ENCODE measurements around the gene IPO13. TPM values are rescaled to one million over a fixed set of nuclear protein-coding genes. Genes with fewer than 3 reads are reported as not detected.
A peak's percentile ranks its signal among the peaks of the same experiment; 100 is the strongest.

The IPO13 gene
- total RNA-seq, 1 donor from 2014 or later: 53.2 TPM

DNA sequence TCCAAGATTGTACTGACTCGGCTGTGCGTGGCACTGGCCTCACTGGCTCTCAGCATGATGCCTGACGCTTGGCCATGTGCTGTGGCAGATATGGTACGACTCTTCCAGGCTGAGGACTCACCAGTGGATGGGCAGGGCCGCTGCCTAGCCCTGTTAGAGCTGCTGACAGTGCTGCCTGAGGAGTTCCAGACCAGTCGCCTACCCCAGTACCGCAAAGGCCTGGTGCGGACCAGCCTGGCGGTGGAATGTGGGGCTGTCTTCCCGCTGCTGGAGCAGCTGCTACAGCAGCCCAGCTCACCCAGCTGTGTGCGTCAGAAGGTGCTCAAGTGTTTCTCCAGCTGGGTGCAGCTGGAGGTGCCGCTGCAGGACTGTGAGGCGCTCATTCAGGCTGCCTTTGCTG, 2.9 kb downstream of the IPO13 start:
- H3K9me3 Mint-ChIP-seq (ENCODE audit: unreplicated experiment): peaks cover 4% of the 10 kb centered on the region
- no peak overlapping the region for H3K27ac Mint-ChIP-seq (ENCODE audit: unreplicated experiment)
- peaks cover 13% of the 10 kb centered on the region for H3K4me1 Mint-ChIP-seq (ENCODE audit: low read depth, unreplicated experiment)
- H3K4me3 Mint-ChIP-seq (ENCODE audit: unreplicated experiment): no peak overlapping the region
- H3K27me3 Mint-ChIP-seq (ENCODE audit: unreplicated experiment): peaks cover 1% of the 10 kb centered on the region
- no peak for DNase-seq
- TF ChIP-seq, protein P1, sequence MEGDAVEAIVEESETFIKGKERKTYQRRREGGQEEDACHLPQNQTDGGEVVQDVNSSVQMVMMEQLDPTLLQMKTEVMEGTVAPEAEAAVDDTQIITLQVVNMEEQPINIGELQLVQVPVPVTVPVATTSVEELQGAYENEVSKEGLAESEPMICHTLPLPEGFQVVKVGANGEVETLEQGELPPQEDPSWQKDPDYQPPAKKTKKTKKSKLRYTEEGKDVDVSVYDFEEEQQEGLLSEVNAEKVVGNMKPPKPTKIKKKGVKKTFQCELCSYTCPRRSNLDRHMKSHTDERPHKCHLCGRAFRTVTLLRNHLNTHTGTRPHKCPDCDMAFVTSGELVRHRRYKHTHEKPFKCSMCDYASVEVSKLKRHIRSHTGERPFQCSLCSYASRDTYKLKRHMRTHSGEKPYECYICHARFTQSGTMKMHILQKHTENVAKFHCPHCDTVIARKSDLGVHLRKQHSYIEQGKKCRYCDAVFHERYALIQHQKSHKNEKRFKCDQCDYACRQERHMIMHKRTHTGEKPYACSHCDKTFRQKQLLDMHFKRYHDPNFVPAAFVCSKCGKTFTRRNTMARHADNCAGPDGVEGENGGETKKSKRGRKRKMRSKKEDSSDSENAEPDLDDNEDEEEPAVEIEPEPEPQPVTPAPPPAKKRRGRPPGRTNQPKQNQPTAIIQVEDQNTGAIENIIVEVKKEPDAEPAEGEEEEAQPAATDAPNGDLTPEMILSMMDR (IDR thresholded peaks at IDR 0.05; ENCODE audit: partially characterized antibody, unreplicated experiment): no peak
- H3K36me3 Mint-ChIP-seq (ENCODE audit: unreplicated experiment): peaks cover 7% of the 10 kb centered on the region

DNA sequence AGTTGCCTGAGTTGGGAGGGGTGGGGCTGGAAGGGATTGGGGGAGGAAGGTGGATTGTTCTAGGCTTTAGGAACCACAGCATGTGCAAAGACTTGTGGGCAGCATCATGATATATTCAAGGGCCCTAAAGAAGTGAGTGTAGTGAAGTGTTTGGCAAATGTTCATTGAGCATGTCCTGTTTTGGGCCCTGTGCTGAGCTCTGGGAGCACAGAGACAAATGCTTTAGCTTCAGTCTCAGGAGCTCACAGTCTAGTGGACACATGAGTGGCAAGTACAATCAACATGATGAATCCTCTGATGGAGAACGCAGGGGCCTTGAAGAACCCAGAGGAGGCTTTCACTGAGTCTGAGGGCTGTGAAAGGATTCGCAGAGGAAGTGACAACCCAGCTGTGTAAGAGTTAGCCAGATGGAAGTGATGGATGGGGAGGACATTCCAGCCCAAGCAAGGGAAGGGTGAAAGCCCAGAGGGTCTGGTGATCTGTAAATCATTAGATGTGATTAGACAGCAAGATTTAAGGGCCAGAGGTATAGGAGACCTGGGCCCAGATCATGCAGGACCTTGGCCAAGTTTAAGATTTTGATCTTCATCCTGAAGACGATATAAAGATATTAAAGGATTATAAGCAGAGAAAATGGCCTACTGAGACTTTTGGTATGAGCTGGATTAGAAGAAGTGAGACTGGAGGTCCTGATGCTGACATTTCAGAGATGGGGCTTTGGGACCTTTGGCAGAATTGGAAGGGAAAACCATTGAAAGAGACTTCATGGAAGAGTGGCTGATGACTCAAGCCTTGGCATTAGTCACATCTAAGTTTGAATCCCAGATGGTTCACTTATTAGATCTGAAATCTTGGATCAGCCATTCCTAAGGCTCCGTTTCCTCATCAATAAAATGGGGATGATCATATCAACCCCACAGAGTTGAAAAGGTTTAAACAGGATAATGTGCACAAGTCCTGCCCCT, 4.6 kb downstream of the IPO13 start:
- no peak for DNase-seq
- no peak overlapping the region for H3K27ac Mint-ChIP-seq (ENCODE audit: unreplicated experiment)
- peaks cover 7% of the 10 kb centered on the region for H3K36me3 Mint-ChIP-seq (ENCODE audit: unreplicated experiment)
- H3K4me3 Mint-ChIP-seq (ENCODE audit: unreplicated experiment): no peak overlapping the region
- peaks cover 4% of the 10 kb centered on the region for H3K9me3 Mint-ChIP-seq (ENCODE audit: unreplicated experiment)
- peaks cover 11% of the 10 kb centered on the region for H3K4me1 Mint-ChIP-seq (ENCODE audit: low read depth, unreplicated experiment)
- H3K27me3 Mint-ChIP-seq (ENCODE audit: unreplicated experiment): peaks cover 1% of the 10 kb centered on the region
- TF ChIP-seq, protein P1 (IDR thresholded peaks at IDR 0.05; ENCODE audit: partially characterized antibody, unreplicated experiment): no peak

DNA sequence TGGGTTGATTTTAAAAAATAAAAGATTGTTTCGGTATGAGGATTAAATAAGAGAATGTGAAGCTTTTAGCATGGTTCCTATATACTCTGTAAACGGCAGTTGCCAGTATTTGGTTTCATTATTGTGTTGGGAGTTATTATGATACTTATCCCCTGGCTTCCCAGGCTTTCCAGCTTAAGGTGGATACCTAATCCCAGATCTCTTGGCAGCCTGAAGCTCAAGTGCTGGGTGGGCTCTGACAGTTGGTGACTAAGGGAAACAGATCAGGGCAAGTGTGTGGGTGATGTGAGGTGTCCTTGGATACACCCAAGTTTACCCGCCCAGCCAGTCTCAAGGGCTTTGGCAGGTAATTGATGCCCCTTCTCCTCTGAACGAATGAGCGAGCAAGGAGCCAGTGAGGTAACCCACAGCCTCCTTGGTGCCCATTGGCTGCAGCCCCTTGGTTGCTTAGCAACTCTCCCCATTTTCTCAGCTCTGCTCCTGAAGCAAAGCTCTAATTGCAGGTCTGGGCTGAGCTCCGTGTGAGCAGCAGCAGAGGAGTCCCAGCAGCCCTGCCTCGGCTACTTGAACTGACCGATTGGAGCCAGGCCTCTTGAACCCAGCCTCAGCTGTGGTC, 6.1 kb downstream of the IPO13 start:
- H3K36me3 Mint-ChIP-seq (ENCODE audit: unreplicated experiment): peaks cover 7% of the 10 kb centered on the region
- peak overlapping the region; percentile 34 for H3K4me3 Mint-ChIP-seq (ENCODE audit: unreplicated experiment)
- H3K4me1 Mint-ChIP-seq (ENCODE audit: low read depth, unreplicated experiment): peaks cover 9% of the 10 kb centered on the region
- TF ChIP-seq, protein P1 (IDR thresholded peaks at IDR 0.05; ENCODE audit: partially characterized antibody, unreplicated experiment): no peak
- H3K27me3 Mint-ChIP-seq (ENCODE audit: unreplicated experiment): peaks cover 3% of the 10 kb centered on the region
- no peak overlapping the region for H3K27ac Mint-ChIP-seq (ENCODE audit: unreplicated experiment)
- H3K9me3 Mint-ChIP-seq (ENCODE audit: unreplicated experiment): peaks cover 4% of the 10 kb centered on the region
- DNase-seq: no peak

DNA sequence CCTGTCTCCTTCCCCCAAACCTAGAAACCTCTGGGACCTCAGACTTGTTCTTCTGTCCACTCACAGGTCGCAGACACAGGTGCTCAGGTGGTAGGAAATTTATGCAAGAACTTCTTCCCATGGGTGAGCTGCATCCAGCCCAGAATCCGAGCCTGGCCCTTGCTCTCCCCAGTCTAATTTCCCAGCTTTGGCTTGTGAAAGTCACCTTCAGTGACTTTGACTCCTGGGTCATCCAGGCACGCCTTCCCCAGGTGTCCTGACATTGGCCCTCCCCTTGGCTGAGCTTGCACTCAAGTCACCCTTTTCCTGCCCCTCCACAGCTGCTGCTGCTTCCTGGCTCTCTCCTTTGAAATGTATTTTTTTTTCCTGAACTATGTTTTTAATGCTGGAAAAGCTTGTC, 6.6 kb downstream of the IPO13 start:
- H3K27me3 Mint-ChIP-seq (ENCODE audit: unreplicated experiment): peaks cover 3% of the 10 kb centered on the region
- H3K27ac Mint-ChIP-seq (ENCODE audit: unreplicated experiment): no peak overlapping the region
- H3K4me3 Mint-ChIP-seq (ENCODE audit: unreplicated experiment): peak overlapping the region; percentile 34
- peaks cover 7% of the 10 kb centered on the region for H3K36me3 Mint-ChIP-seq (ENCODE audit: unreplicated experiment)
- TF ChIP-seq, protein P1 (IDR thresholded peaks at IDR 0.05; ENCODE audit: partially characterized antibody, unreplicated experiment): no peak
- peaks cover 6% of the 10 kb centered on the region for H3K4me1 Mint-ChIP-seq (ENCODE audit: low read depth, unreplicated experiment)
- DNase-seq: no peak
- peaks cover 4% of the 10 kb centered on the region for H3K9me3 Mint-ChIP-seq (ENCODE audit: unreplicated experiment)

DNA sequence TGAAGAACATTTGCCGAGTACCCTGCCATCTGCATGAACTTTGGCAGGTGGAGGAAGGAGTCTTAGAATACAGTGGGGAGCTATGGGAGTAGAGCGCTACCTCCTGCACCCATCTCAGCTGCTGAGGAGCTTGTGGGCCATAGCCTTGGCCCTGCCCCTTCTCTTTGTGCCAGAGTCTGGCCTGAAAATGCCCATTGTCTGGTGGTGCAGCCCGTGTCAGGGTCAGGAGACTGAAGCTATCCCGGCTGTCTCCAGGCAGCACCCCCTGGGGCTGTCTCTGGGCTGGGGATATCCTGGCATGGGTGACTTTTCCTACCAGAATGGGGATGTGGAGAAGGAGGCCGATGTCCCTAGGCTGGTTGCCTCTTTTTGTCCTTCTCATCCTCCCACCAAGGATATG, 7.3 kb downstream of the IPO13 start:
- H3K27ac Mint-ChIP-seq (ENCODE audit: unreplicated experiment): no peak overlapping the region
- DNase-seq: no peak

More for the DNA sequence above, 7.3 kb downstream of the IPO13 start:
- Mint-ChIP-seq H3K4me1 (ENCODE audit: low read depth, unreplicated experiment) (peaks cover 6% of the 10 kb centered on the region), H3K36me3 (ENCODE audit: unreplicated experiment) (peaks cover 7% of the 10 kb centered on the region), H3K9me3 (ENCODE audit: unreplicated experiment) (peaks cover 5% of the 10 kb centered on the region), H3K4me3 (ENCODE audit: unreplicated experiment) (no peak overlapping the region), H3K27me3 (ENCODE audit: unreplicated experiment) (peaks cover 3% of the 10 kb centered on the region)
- TF ChIP-seq, protein P1 (IDR thresholded peaks at IDR 0.05; ENCODE audit: partially characterized antibody, unreplicated experiment): no peak
